Activated naive CD4-positive, alpha-beta T cell treated with anti-CD3 and anti-CD28 coated beads, Interleukin-2, amount 50 U/mL, for 72 hours (primary cell): ENCODE results near the gene FKRP. TPM values are rescaled to one million over a fixed set of nuclear protein-coding genes. Genes with fewer than 3 reads are reported as not detected.
"Not testable (repeated sequence)": the region's sequence is repeated elsewhere in the genome, so short reads cannot be mapped to it uniquely, and the experiment has no call there.

Experiments
- ATAC-seq, 2 donors: fragments of 150-1000 bp; cut with Tn5 transposase; 2 replicates each; pipeline ENCODE4 v1.10.0; 2021; ENCODE audit warnings: mild to moderate bottlenecking in 2 of 2, moderate library complexity in 2 of 2
- DNase-seq, 2 donors: peaks; one replicate each; pipeline ENCODE4 v3.0.0; 2021 to 2022; ENCODE audit warnings: low spot score in 2 of 2
- H3K27ac Mint-ChIP-seq, 2 donors: one replicate each; pipeline ENCODE4 v1.8.0; 2022; ENCODE audit warnings: mild to moderate bottlenecking in 2 of 2, mixed read lengths in 2 of 2
- H3K36me3 Mint-ChIP-seq, 2 donors: one replicate each; pipeline ENCODE4 v1.8.0; 2022; ENCODE audit warnings: mixed read lengths in 2 of 2
- H3K9me3 Mint-ChIP-seq, 2 donors: one replicate each; pipeline ENCODE4 v1.8.0; 2022; ENCODE audit warnings: mixed read lengths in 2 of 2
- total RNA-seq, 2 donors: library from RNA; stranded (reverse); gene quantifications; one replicate each; pipeline ENCODE4 v1.2.3, GENCODE V29; 2022

Gene FKRP, protein sequence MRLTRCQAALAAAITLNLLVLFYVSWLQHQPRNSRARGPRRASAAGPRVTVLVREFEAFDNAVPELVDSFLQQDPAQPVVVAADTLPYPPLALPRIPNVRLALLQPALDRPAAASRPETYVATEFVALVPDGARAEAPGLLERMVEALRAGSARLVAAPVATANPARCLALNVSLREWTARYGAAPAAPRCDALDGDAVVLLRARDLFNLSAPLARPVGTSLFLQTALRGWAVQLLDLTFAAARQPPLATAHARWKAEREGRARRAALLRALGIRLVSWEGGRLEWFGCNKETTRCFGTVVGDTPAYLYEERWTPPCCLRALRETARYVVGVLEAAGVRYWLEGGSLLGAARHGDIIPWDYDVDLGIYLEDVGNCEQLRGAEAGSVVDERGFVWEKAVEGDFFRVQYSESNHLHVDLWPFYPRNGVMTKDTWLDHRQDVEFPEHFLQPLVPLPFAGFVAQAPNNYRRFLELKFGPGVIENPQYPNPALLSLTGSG
- 1 to 10 TPM; 2.8 to 9.7 TPM for total RNA-seq

DNA sequence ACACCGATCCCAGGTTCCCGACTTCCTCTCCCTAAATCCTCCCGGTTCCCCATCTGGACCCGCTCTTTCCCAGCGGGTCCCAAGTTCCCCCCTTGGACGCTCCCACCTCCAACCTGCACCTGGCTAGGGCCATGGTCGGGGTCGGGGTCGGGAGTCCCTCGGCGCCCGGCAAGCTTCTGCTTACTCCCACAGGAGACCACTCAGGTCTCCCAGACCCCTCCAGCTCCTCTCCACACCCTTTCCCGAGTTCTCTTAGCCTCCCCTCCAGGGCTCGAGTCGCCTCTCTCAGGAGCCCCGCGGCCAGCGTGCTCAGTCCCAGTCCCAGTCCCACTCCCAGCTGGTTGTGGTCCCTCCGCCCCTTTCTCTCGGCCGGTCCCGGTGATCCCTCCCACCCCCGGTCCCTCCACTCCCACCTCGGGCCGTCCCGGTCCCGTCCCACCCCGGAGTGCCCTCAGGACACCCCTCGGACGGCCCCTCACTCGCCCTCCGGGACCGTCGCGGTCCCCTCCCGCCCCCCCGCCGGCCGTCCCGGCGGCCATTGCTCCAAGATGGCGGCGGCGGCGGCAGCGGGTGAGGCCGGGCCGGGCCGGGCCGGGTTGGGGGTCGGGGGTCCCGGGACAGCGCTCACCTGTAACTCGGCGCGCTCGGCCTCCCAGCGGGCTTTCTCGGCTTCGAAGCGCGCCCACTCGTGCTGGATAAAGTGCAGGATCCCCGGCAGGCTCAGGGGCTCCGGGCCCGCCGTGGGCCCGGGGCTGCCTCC is at the start of gene FKRP:
FKRP (plus strand) TSS at position 537 of the 760 bp plus-strand sequence. CDS start 9,394 bp downstream, outside the sequence.
- Mint-ChIP-seq H3K9me3 (no peaks in the 10 kb centered on the region), H3K36me3 (peaks cover 12 to 13% of the 10 kb centered on the region in 2 donors), H3K27ac (peak within 1 kb of the TSS; percentile 96 to 99)
- ATAC-seq = peak; percentile 55 to 57
- DNase-seq = peak in 1 of 2 donors; percentile 31

DNA sequence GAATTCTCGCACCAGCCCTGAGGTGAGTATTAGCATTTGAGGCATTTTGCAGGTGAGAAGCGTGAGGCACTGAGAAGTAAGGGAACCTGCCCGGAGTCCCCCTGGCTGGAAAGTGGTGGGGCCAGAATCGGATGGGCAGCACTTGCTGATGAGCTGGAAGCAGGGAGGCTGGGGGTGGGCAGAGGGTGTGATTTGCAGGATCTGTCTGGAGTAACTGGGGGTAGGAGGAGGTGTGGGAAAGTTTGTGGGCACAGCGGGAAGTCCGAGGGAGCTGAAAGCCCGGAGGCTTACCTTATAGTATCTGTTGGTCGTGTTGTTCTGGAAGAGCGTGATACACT is 49.0 kb upstream of the FKRP start:
- Mint-ChIP-seq H3K9me3 (no peaks in the 10 kb centered on the region), H3K27ac (peak overlapping the region in 1 of 2 donors; percentile 50), H3K36me3 (peaks cover 7 to 24% of the 10 kb centered on the region in 2 donors)
- ATAC-seq = no peak
- DNase-seq = no peak

DNA sequence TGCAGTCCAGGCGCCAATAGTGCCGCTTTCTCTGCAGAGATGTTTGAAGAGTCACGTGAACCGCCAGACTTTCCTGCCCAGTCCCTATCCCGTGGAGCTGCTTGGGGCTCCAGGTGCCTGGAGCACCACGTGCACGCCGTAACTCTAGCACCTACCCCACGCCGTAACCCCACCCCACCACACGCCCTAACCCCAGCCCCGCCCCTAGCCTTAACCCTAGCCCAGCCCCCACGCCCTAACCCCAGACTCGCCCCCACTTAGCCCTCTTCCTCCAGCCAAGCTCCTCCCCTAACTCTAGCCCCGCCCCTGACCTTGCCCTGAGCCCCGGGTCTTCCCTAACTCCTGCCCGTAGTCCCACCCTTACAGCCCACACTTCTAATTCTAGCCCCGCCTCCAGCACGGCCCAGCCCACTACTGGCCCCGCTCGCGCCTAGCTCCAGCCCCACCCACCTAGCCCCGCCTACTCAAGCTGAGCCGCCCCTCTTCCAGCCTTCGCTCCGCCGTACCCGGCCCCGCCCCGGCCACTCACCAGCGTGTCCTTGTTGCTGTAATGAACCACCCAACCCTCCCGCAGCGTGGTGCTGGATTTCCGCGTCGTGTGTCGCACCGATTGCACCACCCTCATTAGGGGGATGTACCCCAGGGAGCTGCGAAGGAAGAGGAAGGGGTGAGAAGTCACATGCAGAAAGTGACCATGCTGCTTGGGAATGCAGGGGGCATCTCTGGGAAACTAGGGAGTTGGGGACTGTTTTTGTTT is 48.5 kb upstream of the FKRP start:
- peaks cover 6 to 18% of the 10 kb centered on the region in 2 donors for H3K36me3 Mint-ChIP-seq
- no peaks in the 10 kb centered on the region for H3K9me3 Mint-ChIP-seq
- peak in 1 of 2 donors; percentile 17 for DNase-seq
- H3K27ac Mint-ChIP-seq = peak overlapping the region in 1 of 2 donors; percentile 50
- peak in 1 of 2 donors; percentile 63 for ATAC-seq

DNA sequence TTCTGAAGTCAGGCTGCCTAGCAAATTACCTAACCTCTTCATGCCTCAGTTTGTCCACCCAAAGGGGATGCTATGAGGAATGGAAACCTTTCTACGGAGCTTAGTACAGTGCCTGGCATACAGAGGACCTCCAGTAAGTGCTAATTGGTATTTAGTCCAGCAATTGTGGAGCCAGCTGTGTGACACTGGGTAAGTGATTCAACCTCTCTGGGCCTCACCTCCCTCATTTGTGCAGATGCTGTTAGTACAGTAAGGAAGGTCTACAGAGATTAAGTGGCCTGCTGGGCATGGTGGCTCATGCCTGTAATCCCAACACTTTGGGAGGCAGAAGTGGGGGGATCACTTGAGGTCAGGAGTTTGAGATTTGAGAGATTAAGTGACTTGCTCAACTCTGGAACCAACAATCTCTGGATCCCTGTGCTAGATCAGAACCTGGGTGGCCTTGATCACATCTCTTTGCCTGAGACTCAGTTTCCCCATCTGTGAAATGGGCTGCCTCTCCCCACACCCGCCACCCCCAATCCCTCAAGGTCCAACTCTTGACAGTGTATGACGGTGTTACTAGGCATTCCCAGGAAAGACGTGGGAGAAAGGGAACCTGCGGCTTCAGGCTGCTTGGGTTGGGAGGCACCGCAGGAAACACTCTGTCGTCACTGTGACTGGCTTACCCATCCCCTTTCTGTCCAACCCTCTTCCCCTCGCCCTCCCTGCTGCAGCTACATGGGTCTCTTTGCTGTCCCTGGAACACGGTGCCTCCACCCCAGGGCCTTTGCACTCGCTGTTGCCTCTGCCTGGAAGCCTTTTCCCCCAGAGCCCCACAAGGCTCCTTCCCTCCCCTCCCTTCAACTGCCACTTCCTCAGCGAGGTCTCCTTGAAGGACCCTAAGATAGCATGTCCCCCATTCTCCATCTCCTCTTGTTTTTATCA is 47.2 kb upstream of the FKRP start:
- no peaks in the 10 kb centered on the region for H3K9me3 Mint-ChIP-seq
- H3K36me3 Mint-ChIP-seq = peaks cover 0 to 12% of the 10 kb centered on the region in 2 donors
- ATAC-seq (no peak), DNase-seq (no peak)
- peak overlapping the region in 1 of 2 donors; percentile 62 for H3K27ac Mint-ChIP-seq

DNA sequence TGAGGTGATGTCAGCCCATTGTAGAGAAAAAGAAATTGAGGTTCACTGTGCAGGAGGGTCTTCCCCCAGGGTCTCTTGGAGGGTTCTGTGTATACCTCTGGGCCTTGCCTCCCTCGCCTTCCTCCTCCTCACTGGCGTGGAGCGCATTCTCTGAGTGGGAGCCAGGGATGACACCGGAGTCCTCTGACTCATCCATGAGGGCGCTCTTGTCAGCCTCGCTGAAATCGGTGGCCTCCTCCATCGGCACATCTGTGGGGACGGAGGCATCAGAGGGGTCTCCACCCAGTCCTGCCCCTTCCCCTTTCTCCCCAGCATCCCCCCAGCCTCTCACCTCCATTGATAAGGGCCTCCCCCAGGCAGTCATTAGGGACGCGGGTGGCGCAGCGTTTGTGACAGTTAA is 45.2 kb upstream of the FKRP start:
- Mint-ChIP-seq H3K9me3 (no peaks in the 10 kb centered on the region), H3K27ac (peak overlapping the region in 1 of 2 donors; percentile 68), H3K36me3 (peaks cover 0 to 6% of the 10 kb centered on the region in 2 donors)
- ATAC-seq (no peak), DNase-seq (no peak)

DNA sequence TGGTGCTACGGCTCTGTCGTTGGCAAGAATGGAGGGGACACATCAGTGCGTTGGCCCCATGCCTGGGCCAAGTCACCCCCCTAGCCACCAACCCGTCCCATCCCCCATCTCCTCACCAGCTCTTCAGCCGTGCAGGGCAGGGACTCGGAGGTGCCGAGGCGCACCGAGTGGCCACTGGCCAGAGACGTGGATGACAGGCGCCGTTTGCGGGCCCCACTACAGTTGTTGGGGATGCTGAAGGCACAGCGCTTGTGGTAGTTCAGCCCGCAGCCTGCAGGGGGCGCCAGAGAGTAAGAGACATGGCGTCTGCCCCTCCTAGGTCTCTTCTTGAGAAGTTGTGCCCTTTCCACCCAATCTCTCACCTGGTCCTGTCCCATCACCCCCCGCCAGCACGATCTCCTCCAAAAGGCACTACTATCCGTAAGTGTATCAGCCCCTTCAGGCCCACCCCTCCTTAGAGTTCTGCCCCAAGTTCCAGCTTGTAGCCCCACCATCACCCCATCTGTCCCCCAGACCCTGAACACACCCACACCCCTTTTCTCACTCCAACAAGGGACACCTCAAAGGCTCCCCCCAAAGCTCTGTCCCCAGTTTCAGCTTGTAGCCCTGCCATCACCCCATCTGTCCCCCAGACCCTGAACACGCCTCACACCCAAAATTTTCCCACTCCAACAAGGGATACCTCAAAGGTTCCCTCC is 41.3 kb upstream of the FKRP start:
- ATAC-seq (peak; percentile 78 to 84), DNase-seq (peak; percentile 76 to 97)
- H3K27ac Mint-ChIP-seq = peak overlapping the region; percentile 62 to 73
- H3K36me3 Mint-ChIP-seq = peaks cover 6% of the 10 kb centered on the region in 2 donors
- no peaks in the 10 kb centered on the region for H3K9me3 Mint-ChIP-seq

DNA sequence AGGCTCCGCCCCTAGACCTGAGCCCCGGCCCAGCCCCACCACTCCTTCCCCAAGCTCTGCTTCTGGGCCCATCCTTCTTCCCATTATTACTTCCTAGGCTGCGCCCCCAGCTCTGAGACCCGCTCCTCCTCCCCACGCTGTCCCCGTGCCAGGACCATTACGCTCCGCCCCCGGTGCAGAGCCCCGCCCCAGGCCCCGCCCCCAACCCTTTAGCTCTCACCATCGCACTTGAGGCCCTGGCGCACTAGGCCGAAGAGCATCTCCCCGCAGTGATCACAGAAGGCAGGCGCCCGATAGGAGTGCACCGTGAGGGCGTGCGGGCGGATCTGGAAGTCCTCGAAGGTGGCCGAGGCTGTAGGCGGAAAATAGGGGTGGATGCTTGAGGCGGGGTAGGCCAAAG is 35.2 kb upstream of the FKRP start:
- DNase-seq (no peak), ATAC-seq (no peak)
- Mint-ChIP-seq H3K9me3 (no peaks in the 10 kb centered on the region), H3K27ac (peak overlapping the region in 1 of 2 donors; percentile 39), H3K36me3 (peaks cover 10 to 11% of the 10 kb centered on the region in 2 donors)

DNA sequence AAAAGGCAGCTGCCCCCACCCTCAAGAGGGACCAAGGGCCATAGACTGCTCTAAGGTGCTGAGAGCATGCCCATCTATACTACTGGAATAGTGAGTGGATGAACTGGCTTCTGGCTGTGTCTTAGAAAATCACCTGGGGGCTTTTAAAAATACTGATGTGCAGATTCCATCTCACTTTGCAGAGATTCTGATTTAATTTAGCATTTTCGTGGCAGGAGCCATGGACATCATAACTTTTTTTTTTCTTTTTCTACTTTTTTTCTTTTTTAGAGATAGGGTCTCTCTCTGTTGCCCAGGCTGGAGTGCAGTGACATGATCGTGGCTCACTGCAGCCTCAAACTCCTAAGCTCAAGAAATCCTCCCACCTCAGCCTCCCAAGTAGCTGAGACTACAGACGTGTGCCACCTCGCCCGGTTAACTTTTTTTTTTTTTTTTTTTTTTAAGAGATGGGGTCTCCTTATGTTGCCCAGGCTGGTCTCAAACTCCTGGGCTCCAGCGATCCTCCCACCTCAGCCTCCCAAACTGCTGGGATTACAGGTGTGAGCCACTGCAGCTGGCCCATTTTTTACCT is 33.0 kb upstream of the FKRP start:
- DNase-seq, H3K9me3 Mint-ChIP-seq, ATAC-seq: not testable (repeated sequence)
- Mint-ChIP-seq H3K27ac (peak overlapping the region in 1 of 2 donors; percentile 97), H3K36me3 (peaks cover 14 to 18% of the 10 kb centered on the region in 2 donors)

DNA sequence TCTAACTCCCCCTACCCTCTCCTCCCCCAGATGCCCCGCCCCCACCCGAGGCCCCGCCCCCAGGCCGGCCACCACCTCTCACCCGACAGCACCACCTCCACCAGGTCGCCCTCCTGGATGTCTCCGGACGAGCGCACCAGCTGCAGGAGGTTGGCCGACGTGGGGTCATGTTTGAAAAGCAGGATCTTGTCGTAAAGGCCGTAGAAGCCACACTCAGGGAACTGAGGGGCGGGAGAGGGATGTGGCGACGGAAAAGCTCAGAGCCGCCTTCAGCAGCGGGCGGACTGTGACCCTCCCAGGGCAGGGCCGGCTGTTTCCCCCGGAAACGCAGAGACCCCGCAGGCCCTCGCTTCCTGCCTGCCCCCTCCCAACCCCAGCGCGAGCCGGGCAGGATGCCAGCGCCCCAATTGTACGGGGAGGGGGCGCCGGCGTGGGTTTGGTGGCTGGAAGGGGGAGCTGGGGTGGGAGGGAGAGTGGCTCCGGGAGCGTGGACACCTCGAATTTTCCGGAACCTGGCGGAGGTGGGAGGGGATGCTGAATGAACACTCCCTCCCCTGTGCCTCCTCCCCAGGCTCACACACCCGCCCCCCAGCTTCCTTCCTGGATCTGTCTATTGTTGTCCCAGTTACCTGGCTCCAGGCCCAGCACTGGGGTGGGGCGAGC is 31.9 kb upstream of the FKRP start:
- Mint-ChIP-seq H3K36me3 (peaks cover 14 to 18% of the 10 kb centered on the region in 2 donors), H3K27ac (peak overlapping the region; percentile 94 to 97), H3K9me3 (no peaks in the 10 kb centered on the region)
- DNase-seq (peak; percentile 63 to 70), ATAC-seq (peak; percentile 31 to 50)

DNA sequence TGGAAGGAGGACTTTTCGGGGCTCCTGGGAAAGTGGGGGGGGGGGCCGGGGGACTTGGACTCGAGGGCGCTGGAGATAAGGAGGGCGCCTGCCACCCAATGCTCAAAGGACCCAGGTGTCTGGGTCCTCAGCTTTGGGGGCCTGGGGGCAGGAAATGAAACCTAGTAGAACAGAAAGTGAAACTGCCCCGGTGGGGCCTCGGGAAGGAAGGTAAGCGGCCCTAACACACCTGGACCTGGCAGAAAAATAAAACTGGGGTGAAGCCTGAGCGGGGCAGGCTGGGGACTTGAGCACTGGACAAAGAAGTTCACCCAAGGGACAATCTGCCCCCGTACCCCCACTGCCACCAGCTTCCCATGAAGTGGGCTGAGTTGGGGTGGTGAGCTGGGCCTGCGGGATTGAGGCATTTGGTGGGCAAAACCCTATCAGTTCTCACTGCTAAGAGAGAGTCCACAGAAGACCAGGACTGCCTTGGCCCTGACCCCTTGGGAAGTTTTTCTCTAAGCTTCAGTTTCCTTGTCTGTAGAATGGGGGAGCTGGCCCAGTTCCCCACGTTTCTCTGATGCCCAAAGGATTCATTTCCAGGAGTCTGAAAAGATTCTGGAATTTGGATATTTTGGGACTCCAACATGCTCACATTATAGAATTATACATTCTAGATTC is 31.3 kb upstream of the FKRP start:
- Mint-ChIP-seq H3K27ac (peak overlapping the region; percentile 94 to 97), H3K9me3 (no peaks in the 10 kb centered on the region), H3K36me3 (peaks cover 14 to 18% of the 10 kb centered on the region in 2 donors)
- ATAC-seq = peak; percentile 14 to 58
- DNase-seq = peak in 1 of 2 donors; percentile 65

DNA sequence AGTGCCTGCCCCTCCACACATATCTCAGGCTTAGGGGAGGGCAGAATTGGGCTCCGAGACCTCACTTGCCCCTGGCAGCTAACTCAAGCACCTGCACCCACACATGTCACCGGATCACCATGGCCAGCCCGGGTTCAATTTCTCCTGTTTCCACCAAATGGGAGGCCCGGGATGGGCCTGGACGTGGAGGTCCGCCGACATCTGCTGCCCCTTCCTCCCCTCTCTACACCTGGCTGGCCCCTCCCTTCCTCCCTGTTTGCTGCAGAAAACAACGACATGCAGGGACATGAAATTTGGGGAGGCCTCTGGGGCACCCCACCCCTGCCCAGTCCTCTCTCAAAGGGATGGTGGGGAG is 30.3 kb upstream of the FKRP start:
- ATAC-seq (no peak), DNase-seq (no peak)
- Mint-ChIP-seq H3K9me3 (no peaks in the 10 kb centered on the region), H3K36me3 (peaks cover 14 to 18% of the 10 kb centered on the region in 2 donors), H3K27ac (peak overlapping the region; percentile 97 to 98)

DNA sequence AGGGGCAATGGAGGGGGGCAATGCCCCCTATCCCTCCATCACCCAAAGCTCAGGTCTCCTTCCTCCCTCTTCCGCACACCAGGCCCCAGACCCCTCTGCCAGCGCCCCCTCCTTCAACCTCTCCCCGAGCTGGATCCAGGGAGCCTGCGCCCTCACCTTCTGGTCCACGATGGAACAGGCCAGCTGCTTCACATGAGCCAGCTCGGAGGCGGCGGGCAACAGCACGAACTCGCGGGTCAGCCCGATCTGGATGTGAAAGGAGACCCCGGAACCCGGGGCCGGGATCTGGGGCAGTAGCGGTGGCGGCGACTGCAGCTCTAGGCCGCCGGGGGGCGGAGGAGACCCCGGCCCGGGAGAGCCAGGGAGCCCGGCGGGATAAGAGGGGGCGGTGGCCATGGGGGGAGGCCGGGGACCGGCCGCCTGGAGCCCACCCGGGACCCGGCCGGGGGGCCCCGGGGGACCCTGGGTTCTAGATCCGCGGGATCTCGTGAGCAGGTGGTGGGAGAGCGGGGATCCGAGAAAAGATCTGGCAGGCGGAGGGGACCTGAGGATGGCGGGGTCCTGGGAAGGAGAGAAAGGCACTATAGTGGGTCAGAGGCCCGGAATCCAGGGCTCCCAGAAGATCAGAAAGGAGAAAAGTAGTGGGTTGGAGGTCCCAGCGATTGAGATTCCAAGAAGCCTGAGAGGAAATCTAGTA is 29.7 kb upstream of the FKRP start:
- ATAC-seq (no peak), DNase-seq (peak in 1 of 2 donors; percentile 39)
- Mint-ChIP-seq H3K27ac (peak overlapping the region; percentile 97 to 98), H3K9me3 (no peaks in the 10 kb centered on the region), H3K36me3 (peaks cover 14 to 18% of the 10 kb centered on the region in 2 donors)

DNA sequence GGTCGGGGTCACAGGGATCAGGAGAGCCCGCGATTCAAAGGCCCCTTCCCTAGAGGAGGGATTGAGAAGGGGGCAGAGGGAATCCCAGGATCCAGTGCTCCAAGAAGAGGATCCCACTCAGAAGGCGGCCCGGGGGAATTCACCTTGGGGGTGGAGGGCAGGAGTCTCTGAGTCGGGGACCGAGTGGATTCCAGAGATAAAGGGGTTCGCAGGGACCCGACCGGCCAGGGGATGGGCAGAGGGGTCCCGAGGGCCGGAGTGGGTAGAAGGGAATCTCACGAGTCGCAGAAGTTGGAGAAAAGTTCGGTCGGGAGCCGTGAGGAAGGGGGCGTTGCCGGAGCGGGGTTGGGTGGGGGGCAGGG is 29.2 kb upstream of the FKRP start:
- peak in 1 of 2 donors; percentile 0 for ATAC-seq
- peaks cover 14 to 18% of the 10 kb centered on the region in 2 donors for H3K36me3 Mint-ChIP-seq
- peak overlapping the region; percentile 97 to 98 for H3K27ac Mint-ChIP-seq

More for the DNA sequence above, 29.2 kb upstream of the FKRP start:
- no peaks in the 10 kb centered on the region for H3K9me3 Mint-ChIP-seq
- DNase-seq = no peak
